Stimulated activated CD4-positive, alpha-beta T cell treated with anti-CD3 and anti-CD28 coated beads, TNF-alpha, amount 100 ng/mL, for 1 hour (primary cell): ENCODE results near the gene HTR5A.
A peak's percentile ranks its signal among the peaks of the same experiment; 100 is the strongest.
"Not testable (repeated sequence)": the region's sequence is repeated elsewhere in the genome, so short reads cannot be mapped to it uniquely, and the experiment has no call there.

Experiments used
- DNase-seq, 3 donors: peaks; one replicate each; pipeline ENCODE4 v3.0.0-alpha.2; 2020; ENCODE audit warnings: low read depth in 3 of 3, low spot score in 1 of 3

HTR5A gene

DNA sequence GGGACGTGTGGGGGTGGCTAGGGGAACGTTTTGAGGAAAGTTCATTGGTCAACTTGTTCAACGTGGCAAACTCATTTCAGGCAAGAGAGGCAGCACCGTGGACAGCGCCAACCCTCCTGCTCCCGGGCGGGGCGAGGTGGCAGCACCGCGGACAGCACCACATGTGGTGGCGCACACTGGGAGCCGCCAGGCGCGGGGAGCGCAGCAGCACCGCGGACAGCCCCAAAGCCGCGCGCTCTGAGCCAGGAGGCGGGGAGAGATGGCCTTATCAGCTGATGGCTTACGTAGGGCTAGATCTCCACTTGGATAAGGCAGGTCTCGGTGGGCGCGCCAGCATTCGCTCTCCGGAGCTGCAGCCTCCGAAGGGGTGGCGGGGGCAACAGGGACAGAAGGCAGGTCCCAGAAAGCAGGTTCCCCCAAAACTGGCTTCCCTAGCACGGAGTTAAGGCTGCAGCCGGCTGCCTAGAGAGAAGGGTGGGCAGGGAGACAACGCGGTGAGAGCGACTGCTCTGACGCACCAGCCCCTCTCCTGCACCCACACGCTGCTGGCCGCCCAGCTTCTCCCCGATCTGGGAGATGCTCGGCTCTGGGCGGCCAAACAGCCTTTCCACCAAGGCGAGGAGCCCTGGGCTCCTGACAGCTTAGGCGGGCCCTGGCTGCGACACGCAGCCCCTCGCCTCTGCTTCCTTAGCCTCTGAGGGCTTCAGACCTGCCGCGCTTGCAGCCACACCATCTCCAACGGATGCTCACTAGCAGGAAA lies at the start of gene HTR5A:
Gene HTR5A, plus strand, starts transcription at position 333 of the 760 bp plus-strand sequence. CDS start 576 bp downstream, outside the sequence.
- DNase-seq = peak; percentile 7 to 65 (median 15)

- DNase-seq = no peak
These were observed 49.1 kb upstream of the HTR5A start for GRCh38 chr7:155020996-155021395.

- no peak for DNase-seq
These were observed 48.4 kb upstream of the HTR5A start for GRCh38 chr7:155021699-155022145.

- DNase-seq = no peak
These were observed 42.2 kb upstream of the HTR5A start for GRCh38 chr7:155027879-155028278.

DNA sequence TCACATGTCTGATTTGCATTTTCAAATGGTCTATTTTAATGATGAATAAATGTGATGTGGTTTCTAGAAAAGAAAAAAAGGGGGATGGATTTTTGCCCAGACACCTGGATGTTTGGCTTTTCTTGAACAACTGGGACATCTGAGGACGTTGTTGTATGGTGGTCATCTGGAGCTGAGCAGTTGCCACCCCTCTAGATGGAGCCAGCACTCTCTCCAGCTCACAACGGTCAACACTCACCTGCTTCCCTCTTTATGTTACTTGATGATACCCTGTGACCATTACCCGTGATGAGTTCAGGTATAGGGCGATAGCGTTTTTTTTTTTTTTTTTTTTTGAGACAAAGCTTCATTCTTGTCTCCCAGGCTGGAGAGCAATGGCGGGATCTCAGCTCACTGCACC lies 37.1 kb upstream of the HTR5A start:
- DNase-seq = no peak

GRCh38 chr7:155034495-155034894 lies 35.6 kb upstream of the HTR5A start:
- not testable (repeated sequence) for DNase-seq

- no peak for DNase-seq
These were observed 31.8 kb upstream of the HTR5A start for GRCh38 chr7:155038335-155038734.

GRCh38 chr7:155043756-155044155 lies 26.4 kb upstream of the HTR5A start:
- DNase-seq = no peak

DNA sequence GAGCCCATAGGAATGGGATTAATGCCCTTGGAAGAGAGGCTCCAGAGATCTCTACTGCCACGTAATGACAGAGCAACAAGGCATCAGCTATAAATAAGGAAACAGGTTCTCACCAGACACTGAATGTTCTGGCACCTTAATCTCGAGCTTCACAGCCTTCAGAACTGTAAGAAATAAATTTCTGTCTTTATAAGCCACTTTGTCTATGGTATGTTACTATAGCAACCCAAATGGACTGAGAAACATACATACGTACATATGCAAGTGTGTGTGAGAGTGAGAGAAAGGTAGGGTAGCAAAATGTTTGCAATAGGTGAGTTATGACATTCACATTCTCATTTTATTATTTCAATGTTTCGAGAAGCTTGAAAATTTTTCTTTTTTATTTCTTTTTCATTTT lies 22.1 kb upstream of the HTR5A start:
- no peak for DNase-seq

DNA sequence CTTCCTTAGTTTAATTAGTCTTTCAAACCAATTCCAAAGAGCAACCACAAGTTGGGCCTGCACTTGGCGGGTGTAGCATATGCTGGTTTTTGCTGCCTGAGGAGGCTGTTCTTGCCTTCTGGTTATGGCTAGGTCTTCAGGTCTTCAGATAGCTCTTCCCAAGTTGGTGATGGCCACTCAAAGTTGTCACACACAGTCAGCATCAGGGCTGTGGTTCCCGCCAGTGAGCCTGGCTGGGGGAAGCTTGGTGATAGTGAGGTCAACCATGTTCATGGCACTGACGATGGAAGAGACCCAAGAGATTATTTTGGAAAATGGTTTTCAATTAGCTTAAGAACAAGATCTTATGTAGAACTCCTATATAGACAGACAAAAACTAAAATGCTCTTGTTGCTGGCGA lies 18.8 kb upstream of the HTR5A start:
- no peak for DNase-seq

DNA sequence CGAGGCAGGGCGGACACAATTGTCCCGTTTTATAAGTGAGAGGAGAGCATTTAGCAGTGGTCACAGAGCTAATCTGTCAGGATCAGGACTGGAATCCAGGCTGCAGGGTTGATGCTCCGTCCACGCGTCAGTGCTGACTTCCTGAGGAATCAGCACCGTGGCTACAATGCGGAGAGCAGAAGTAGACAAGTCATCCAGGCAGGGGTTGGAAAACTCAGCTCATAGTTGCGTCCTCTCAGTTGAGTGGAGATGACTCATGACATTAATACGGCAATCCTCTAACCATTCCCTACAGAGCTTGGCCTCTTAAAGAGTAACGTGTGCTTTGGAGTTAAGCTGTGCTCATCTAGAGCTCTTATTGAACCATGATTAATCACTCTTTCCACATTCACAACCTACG lies 17.1 kb upstream of the HTR5A start:
- no peak for DNase-seq

GRCh38 chr7:155054761-155055160 lies 15.4 kb upstream of the HTR5A start:
- DNase-seq = no peak

DNA sequence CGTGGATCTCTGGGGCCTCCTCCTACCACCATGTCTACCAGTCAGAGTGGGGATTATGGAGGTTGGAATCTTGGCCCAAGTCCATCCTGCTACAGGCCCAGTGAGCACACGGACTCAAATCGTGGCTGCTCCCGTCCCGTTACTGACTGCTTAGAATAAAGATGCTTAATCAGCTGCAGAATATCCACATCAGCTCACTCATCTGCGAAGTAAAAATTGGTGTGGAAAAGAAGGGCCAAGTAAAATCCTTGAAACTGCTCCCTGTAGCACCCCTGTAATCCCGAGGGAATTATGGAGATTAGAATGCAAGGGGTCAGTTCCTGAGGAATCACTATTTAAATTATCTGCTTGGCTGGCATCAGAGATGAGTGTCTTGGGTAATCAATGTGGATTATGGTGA lies 13.0 kb upstream of the HTR5A start:
- no peak for DNase-seq

DNA sequence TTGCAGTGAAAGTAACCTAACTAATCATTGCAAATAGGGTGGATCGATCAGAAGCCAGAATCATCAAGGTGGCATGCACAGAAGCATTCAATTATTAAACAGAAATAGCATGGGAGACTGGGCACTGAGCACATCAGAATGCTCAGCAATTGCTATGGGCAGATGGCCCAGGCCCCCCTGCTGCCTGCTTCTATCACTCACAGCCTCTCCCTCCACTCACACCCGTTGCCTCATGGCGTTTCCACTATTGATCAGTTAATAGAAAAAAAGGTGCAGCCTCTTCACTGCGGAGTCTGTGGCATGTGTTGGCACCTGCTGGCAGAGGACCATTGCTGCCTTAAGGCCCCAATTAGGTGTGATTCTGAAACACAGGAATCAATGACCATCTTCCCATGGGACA lies 11.2 kb upstream of the HTR5A start:
- no peak for DNase-seq

DNA sequence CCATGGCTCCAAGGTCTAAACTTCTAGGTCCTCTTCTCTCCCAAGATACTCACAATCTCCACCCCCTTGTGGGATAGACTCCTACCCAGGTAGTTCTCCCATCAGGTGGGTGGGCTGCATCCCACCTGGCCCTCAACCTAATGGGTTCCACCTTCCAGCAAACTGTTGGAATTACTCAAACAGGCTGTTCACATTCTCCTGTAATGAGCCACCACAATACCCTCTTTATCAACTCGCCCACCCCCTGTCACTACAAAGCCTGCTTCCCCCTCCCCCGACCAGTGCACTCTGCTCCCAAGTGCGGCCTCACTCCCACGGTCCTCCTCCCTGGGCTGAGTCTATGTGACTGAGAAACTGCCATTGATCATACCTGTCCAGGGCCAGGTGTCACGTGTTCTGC lies 10.4 kb upstream of the HTR5A start:
- no peak for DNase-seq

DNA sequence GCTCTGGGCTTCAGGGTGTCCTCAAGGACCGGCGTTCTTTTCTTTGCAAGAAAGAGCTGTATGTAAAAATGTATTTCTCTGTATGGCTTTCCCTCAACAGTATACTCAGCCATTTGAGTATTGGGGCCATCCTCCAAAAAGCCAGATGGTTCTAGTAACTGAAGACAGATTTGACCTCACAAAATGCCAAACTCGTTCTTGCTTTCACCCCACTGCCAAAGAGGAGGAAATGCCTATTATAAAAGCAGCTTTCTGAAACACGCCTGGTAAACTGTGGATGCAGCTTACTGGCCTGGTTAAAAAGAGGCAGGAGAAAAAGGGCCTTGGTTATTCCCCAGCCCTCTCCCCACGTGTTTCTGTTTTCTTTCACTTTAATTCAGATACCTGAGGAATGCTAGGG lies 7.7 kb upstream of the HTR5A start:
- DNase-seq = no peak

GRCh38 chr7:155064186-155064585 lies 5.9 kb upstream of the HTR5A start:
- no peak for DNase-seq

DNA sequence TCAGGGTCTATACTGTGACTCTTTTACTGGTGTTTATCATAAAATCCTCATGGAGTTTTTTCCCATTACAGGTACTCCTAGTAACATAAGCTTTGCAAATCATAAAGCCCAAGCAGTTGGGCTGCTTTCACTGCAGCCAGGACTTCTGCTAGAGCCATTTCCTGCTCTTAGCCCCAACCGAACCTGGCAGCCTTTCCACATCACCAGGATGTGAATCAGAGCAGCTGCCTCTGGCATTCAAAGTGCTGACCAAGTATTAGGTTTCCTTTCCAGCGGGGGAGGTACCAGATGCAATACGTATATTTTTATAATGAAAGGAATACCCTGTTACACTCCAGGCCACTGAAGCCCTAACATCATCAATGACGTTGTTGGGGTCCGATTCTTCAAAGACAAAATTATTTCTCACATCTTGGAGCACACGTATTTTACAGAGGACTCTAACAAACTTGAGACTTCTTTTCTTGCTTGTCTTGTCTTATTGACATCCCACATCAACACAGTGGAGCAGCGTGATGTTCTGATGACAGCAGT lies 3.6 kb upstream of the HTR5A start:
- no peak for DNase-seq

GRCh38 chr7:155071121-155071651 lies 1.1 kb downstream of the HTR5A start:
- no peak for DNase-seq

DNA sequence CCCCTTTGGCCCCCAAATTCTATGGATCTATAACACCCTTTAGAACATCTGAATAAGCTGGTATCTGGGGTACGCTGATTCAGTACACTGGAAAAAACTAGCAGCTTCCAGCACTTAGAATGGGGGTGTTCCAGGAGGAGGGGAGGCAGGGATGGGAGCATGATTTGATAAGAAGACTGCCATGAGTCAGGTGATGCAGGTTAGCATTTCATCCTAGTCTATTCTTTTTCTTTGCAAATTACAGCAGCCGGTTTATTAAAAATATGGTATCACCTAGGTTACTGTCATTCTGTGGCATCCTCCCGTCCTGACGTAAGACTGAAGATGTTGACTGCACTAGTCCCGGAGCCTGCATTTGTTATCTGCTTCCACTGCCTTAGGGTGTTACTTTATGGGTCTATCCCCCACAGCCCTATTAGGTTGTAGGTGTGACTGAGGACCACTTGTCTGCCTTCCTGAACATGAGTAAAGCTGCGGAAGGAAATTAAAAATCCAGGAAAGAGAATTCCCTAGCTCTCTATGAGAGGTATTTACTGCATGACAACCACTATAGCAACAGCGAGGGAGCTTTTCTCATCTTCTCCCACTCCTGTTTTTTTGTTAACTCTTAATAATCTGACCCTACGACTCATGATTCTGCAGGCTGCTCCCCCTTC lies 1.9 kb downstream of the HTR5A start:
- no peak for DNase-seq

DNA sequence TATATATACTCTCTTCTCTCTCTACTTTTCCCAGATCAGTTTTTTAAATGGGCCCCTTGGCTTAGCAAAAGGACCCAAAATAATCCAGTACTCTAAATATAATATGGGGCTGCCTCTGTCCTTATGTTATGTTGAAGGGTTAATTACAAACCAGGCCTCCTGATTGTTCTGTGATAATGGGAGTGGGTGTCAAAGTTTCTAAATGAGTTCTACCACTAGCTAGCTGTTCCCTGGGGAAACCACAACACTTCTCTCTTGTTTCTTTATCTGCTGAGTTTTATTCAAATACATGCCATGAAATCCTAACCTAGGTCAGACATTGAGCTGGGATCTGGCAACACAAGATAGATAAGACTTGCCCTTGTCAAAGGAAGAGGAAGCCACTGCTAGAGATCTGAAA lies 3.8 kb downstream of the HTR5A start:
- DNase-seq = no peak

DNA sequence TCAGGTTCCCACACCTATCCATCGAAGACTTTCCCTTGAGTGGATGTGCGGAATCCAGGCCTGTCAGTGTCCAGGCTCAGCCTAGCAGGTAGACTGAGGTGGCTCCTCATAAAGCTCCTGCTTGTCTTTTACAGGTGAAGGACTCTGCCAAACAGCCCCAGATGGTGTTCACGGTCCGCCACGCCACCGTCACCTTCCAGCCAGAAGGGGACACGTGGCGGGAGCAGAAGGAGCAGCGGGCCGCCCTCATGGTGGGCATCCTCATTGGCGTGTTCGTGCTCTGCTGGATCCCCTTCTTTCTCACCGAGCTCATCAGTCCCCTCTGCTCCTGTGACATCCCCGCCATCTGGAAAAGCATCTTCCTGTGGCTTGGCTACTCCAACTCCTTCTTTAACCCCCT lies 13.9 kb downstream of the HTR5A start:
- no peak for DNase-seq
